Uterus (tissue), 2 donors: ENCODE measurements around the gene NCOA3.

Experiments
- CTCF ChIP-seq, 4 experiments: fragments of 200-600 bp in 2 of 4; fragments of 450-650 bp in 2 of 4; sonication (generic) in 2 of 4; IDR thresholded peaks; one replicate each; pipeline ENCODE4 v1.5.1; 2016 to 2019; ENCODE audit warnings: antibody characterized with exemption in 4 of 4, mild to moderate bottlenecking in 2 of 4, moderate library complexity in 1 of 4
- POLR2A ChIP-seq, 2 donors: fragments of 450-650 bp; IDR thresholded peaks; one replicate each; pipeline ENCODE4 v1.6.1; 2016; ENCODE audit warnings: antibody characterized with exemption in 2 of 2, mild to moderate bottlenecking in 1 of 2, moderate library complexity in 1 of 2

DNA sequence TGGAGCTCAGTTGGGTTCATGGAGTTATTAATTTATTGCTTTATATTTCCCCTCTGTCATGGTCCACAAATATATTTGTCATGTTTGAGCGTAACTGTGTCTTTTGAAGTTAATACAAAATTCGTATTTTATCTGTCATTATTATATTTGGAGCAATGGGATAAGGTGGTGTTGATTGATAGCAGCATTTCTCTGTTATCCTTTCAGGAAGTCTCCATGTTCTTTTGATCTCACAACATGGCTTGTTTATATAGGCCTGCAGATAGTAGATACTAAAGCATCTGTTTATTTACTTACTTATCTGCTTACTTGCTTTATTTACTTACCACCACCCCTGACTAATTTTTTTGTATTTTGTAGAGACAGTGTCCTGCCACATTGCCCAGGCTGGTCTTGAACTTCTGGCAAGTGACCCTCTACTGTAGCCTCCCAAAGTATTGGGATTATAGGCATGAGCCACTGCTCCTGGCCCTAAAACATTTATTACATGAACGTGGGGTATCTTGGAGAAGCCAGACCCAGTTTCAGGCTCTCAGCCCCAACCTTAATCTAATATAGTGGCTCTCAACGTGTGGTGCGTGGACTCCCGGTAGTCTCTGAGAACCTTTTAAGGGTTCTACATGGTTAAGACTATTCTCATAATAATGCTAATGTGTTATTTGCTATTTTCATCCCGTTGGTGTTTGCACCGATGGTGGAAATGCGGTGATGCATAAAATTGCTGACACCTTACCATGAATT lies 104.2 kb downstream of the NCOA3 start:
- TF ChIP-seq CTCF (IDR thresholded peaks at IDR 0.05) (no peak), POLR2A (IDR thresholded peaks at IDR 0.05) (no peak)
